HG03025 (cell line): ENCODE measurements around the gene TMEM14C.

Experiments
- ATAC-seq: cut with Tn5 transposase; IDR thresholded peaks from one replicate; pipeline ENCODE4 v1.9.1; 2021; ENCODE audit warnings: mild to moderate bottlenecking, moderate library complexity; ENCODE audit not compliant: unreplicated experiment, low FRiP score

Gene TMEM14C

GRCh38 chr6:10759312-10759839 is 36.5 kb downstream of the TMEM14C start:
- no peak for ATAC-seq

DNA sequence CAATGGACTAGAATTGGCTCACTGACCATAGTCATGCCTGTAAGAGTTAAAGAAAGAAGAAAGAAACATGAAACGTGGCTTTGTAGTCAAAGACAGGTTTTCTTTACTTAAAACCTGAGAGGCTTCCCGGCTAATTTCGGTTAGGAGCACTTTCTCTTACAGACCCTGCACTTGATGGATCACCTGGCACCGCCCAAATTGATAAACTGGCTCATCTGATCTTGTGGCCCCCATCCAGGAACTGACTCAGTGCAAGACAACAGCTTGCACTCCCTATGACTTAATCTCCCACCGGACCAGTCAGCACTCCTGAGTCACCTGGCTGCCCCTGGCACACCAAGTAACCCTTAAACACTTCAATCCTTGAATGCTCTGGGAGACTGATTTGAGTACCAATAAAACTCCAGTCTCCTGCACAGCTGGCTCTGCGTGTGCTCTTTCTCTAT is 37.0 kb downstream of the TMEM14C start:
- no peak for ATAC-seq

- no peak for ATAC-seq
These were observed 40.1 kb downstream of the TMEM14C start for GRCh38 chr6:10763006-10763405.

- ATAC-seq: no peak
These were observed 46.5 kb downstream of the TMEM14C start for GRCh38 chr6:10769419-10769818.

DNA sequence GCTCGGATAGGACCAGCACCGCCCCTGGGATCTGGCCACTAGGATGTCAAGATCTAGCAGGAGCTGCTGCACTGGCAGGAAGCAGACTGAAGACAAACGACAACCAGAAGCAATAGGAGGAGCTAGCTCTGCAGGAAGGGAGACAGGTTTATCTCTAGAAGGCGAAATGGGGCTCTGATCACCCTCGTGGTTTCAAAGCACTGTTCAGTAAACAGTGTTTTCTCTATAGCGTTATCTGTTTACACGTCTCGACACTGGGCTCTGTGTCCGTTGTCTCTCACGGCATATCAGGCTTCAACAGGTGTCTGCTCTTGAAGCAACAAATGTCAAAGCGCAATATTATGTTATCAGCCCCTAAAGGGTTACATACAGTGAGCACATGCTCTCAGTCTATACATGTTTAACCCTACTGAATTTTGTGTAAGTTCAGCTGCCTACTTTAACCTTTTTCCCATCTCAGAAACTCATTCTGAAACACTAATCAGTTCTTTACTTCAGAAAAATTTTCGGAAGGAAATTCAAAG is 48.6 kb downstream of the TMEM14C start:
- no peak for ATAC-seq

- no peak for ATAC-seq
These were observed 55.4 kb downstream of the TMEM14C start for GRCh38 chr6:10778230-10778629.

DNA sequence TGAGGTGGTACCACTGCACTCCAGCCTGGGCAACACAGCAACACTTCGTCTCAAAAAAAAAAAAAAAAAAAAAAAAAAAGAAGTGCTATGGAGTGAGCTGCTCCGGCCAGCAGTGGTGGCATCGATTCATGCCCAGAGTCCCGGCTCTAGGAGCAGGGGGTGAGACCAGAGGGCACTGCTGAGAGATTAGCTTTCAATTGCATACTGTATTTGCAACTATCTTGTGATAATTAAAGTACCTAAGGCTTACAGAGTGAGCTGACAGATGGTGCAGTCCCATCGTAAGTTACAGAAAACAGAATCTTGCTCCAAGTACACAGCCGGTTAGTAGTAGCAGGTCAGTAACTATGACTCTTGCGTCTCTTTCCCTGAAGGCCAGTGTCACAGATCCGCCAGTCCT is 56.2 kb downstream of the TMEM14C start:
- no peak for ATAC-seq
